ENCODE data around the gene SORCS2. TPM values are rescaled to one million over a fixed set of nuclear protein-coding genes. Genes with fewer than 3 reads are reported as not detected.
"Not testable (repeated sequence)": the region's sequence is repeated elsewhere in the genome, so short reads cannot be mapped to it uniquely, and the experiment has no call there.

Gene SORCS2
- polyA plus RNA-seq, 4 donors = 5.8 to 64.8 (median 8.9) TPM

DNA sequence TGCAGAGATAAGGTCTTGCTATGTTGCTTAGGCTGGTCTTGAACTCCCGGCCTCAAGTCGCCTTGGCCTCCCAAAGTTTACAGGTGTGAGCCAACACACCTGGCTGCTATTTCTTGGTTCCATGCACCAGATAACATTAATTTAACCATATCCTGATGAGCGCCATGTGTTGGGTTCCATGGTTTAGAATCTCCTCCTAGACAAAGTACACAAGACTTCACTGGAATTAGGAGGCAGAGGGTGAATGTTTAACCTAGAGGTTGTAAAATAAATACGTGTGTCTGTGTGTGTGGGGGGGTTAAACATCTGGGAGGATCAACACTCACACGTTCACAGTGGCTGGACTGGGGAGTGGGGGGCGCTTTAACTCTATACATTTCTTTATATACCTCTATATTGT, 32.4 kb upstream of the SORCS2 start:
- DNase-seq (ENCODE audit: low read depth in 4 of 4, low spot score in 3 of 4) = no peak

DNA sequence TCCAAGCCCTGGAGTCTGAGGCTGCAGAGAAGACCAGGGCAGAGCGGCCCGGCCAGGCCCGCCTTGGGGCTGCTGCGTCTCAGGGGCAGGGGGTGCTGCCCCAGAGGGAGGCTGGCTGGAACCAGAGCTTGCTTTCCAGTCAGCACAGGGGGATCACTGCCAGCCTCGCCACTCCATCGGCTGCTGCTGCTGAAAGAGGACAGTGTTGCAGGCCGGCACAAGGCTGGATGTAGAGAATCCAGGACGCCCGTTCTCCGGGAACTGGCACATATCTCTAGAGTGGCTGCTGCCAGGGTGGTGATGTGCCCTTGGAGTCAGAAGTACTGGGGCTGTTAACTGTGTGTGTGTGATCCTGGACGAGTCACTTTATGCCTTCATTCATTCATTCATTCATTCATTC, 31.9 kb upstream of the SORCS2 start:
- no peak for DNase-seq (ENCODE audit: low read depth in 4 of 4, low spot score in 3 of 4)

DNA sequence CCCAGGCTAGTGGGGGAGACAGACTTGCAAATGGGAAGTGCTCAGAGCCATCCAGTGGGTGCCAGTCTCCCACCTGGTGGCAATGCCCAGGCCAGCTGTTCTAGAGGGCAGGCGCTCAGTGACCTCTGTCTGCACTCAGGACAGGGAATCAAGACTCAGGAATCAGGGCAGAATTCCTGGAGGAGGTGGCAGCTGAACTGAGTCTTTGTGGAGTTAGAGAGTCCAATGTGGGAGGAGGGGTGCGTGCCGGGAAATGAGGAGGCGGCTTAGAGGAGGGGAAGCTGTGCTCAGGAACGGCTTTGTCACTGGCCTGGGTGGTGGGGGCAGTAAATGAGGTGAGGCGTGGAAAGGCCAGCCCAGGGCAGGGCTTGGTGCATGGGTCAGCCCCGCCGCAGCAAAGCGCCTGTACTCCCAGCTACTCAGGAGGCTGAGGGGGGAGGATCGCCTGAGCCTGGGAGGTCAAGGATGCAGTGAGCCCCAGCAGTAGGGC, 31.3 kb upstream of the SORCS2 start:
- no peak for DNase-seq (ENCODE audit: low read depth in 4 of 4, low spot score in 3 of 4)

DNA sequence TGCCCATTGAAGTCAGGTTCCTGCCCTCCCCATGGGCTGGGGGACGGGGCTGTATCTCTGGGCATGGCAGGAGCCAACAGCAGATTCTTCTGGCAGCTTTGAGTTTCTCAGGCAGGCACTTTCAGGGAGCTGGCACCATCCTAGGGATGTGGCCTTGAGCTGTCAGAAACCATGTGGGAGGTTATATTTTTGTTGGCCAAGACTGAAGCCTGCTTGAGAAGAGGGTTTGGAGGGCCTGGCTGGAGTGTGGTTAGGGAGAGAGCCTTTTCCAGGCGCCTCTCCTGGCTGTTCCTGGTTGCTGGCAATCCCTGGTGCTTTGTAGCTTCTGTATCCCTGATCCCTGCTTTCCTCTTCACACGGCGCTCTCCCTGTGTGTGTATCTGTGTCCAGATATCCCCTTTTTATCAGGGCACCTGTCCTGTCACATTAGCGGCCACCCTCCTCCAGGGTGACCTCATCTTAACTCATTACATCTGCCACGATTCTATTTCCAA, 30.6 kb upstream of the SORCS2 start:
- no peak for DNase-seq (ENCODE audit: low read depth in 4 of 4, low spot score in 3 of 4)

DNA sequence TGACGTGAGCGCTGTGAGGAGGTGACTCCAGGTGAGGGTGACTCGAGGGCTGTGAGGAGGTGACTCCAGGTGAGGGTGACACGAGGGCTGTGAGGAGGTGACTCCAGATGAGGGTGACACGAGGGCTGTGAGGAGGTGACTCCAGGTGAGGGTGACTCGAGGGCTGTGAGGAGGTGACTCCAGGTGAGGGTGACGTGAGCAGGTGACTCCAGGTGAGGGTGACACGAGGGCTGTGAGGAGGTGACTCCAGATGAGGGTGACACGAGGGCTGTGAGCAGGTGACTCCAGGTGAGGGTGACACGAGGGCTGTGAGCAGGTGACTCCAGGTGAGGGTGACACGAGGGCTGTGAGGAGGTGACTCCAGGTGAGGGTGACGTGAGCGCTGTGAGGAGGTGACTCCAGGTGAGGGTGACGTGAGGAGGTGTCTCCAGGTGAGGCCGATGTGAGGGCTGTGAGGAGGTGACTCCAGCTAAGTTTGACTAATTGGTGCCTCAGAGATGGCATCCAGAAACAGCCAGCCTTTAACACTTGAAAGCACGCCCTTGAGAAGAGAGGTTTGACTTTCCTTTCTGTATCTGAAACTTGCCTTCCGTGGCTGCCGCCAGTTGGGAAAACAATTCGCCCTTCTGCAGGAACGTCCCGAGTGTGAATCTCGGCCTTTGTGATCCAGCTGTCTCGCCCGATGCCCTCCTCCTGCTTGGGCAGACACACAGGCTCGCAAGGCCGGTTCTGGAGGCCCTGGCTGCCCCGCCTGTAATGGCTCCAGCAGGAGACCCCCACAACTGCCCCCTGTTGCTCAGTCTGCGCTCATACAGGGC, 27.1 kb upstream of the SORCS2 start:
- not testable (repeated sequence) for DNase-seq (ENCODE audit: low read depth in 4 of 4, low spot score in 3 of 4)

DNA sequence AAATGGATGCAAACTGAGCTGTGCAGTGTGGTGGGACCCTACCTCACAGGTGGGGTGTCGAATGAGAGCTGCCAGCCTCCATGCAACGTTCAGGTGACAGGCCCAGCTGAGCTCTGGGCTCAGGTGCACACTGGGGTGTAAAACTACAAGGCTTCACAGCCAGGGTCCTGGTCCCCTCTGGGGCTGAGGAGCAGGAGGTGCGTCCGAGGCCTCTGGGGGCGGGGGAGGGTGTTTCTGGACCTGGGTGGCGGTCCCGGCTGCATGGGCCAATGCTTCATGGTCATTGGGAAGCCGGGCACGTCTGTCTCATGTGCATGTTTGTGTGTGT, 26.5 kb upstream of the SORCS2 start:
- DNase-seq (ENCODE audit: low read depth in 4 of 4, low spot score in 3 of 4) = no peak

DNA sequence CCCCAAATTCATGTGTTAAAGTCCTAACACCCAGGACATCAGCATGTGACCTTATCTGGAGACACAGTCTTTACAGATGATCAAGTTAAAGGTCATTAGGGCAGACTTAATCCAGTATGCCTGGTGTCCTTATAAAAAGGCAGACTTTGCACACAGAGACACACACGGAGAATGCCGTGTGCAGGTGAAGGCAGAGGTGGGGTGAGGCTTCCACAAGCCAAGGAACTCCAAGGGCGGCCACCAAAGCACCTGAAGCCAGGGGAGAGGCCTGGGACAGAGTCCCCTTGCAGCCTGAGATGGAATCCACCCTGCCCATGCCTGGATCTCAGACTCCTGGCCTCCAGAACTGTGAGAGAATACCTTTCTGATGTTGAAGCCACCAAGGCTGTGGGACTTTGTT, 26.1 kb upstream of the SORCS2 start:
- DNase-seq (ENCODE audit: low read depth in 4 of 4, low spot score in 3 of 4) = no peak

DNA sequence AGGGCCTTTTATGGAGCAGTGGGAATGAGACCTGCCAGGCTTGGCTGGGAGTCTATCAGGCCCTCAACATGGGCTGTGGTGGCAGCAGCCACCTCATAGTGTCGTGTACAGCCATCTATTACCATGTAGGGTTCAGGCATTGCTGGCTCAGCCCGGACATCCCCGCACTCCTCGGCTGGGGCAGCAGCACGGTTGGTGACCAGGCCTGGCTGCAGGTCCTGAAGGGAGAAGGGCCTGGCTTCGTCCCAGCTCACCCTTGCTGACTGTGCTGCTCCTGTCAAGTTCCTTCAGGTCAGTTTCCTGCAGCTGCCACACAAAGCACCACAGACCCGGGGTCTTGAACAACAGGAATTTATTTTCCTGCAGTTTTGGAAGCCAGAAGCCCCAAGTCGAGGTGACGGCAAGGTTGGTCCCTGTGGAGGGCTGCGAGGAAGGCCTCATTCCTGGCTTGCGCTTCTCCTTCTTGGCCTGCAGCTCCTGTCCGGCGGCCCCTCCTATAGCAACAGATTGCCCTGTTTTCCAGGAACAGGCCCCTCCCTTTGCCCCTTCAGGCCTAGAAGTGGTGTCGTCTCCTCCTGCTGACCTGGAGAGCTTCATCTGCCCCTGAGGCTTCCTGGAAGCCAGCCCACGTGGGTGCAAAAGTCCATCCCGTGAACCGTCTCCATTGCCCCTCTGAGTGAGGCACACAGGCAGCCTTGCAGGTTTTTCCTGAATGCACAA, 25.2 kb upstream of the SORCS2 start:
- DNase-seq (ENCODE audit: low read depth in 4 of 4, low spot score in 3 of 4) = no peak

DNA sequence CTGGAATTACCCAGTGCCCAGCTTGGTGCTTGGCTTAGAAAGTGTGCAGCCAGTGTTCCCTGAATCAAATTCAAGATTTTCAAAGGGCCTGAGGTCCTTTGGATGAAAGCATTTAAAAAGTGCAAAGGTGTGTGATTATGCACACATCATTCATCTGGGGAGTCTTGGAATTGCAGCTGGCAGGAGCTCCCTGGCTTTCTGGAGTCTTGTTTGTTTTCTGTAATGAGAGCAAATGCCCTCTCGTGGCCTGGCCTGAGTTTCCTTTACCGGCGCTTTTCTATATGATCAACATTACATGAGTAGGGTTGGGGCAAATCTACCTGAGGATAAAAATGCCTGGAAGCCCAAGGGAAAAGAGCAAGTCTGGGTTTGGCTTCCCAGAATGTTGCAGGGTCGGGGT, 24.6 kb upstream of the SORCS2 start:
- no peak for DNase-seq (ENCODE audit: low read depth in 4 of 4, low spot score in 3 of 4)

DNA sequence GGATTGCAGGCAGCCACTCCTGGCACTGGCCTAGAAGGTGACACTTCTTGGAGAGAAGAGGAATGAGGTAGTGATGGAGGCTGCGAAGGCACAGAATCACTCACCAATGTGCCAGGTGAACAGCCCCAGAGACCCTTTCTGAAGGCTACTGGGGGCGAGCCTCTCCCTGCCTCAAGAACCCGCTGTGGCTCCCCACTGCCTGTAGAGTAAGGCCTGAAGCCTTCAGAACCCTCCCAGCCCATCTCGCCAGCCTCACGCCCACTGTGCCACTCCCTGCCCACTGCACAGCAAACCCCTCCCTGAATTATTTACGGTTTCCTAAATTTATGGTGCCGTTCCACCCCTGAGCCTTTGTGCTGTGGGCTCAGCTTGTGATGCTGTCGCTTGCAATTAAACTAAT, 24.2 kb upstream of the SORCS2 start:
- no peak for DNase-seq (ENCODE audit: low read depth in 4 of 4, low spot score in 3 of 4)

DNA sequence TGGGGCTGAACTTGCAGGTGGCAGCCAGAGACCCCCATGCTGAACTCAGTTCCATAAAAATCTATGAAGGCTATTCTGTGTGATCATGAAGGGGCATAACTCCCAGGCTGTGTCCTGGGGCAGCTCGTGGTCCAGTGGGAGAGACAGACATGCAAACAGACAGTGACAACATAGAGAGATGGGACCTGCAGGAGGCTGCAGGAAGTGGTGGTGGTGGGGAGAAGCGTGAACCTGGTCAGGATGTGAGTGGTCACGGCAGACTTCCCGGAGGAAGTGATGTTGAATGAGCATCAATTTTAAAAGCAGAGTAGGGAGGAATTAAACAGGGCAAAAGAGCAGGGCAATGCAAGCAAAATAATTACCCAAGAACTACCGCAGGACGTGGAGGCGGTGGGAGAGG, 23.2 kb upstream of the SORCS2 start:
- DNase-seq (ENCODE audit: low read depth in 4 of 4, low spot score in 3 of 4) = no peak

DNA sequence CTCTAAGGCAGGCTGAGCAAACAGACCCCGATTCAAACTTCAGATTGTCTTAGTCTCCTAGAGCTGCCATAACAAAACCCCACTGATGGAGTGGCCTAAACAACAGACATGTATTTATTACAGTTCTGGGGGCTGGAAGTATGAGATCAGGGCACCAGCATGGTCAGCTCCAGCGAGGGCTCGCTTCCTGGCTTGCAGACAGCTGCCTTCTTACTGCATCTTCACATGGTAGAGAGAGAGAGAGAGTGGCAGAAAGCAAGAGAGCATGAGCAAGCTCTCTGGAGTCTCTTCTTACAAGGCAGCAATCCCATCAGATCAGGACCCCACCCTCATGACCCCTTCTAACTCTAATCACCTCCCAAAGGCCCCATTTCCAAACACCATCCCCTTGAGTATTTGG, 22.3 kb upstream of the SORCS2 start:
- DNase-seq (ENCODE audit: low read depth in 4 of 4, low spot score in 3 of 4) = no peak

DNA sequence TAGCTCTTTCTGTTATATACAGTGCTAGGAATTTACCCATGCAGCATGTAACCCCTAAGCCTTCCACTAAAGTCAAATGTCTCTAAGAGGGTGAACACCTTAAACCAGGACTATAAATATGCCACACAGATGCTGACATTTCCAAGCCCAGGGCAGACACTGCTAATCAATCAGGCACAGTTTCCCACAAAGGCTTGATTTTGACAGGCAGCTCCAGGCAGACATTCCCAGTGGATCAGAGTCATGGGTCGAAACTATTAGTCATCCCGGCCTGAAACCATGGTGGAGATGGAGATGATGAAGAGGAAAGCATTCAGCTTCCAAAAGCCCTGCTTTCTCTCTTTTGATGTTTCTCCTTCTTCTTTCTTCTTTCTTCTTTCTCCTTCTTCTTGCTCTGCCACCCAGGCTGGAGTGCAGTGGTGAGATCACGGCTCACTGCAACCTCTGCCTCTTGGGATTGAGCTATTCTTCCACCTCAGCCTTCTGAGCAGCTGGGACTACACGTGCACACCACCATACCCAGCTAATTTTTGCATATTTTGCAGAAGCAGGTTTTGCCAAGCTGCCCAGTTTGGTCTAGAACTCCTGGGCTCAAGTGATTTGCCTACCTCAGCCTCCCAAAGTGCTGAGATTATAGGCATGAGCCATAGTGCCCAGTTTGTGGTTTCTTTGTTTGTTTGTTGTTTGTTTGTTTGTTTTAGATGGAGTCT, 21.0 kb upstream of the SORCS2 start:
- no peak for DNase-seq (ENCODE audit: low read depth in 4 of 4, low spot score in 3 of 4)

DNA sequence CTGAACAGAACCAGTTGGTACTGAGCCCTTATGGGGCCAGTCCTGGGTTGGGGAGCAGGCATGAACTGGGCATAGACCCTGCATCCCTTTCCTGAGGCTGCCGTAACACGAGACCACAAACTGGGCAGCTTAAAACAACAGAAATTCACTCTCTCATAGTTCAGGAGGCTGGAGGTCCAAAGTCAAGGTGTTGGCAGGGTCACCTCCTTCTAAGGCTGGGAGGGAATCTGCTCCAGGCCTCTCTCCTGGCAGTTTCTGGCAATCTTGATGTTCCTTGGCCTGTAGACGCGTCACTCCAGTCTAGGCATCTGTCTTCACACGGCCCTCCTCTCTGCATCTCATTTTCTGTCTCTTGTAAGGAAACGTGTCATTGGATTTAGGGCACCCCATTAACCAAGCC, 19.8 kb upstream of the SORCS2 start:
- no peak for DNase-seq (ENCODE audit: low read depth in 4 of 4, low spot score in 3 of 4)

DNA sequence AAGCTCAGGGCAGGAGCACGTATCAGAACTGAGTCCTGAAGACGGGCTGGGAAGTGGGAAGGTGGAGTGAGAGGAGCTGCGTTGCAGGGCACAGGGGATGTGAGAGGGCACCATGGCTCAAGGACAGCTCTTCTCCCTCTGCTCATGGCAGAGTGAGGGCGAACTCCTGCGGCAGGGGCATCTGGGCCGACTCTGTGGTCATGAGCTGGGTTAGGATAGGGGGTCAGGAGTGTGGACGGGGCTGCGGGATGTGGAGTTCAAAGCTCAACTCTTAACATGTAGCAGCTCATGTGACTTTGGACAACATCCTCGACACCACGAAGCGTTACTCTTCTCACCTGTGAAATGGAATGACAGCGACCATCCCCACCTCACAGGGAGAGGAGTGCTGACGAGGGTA, 19.4 kb upstream of the SORCS2 start:
- no peak for DNase-seq (ENCODE audit: low read depth in 4 of 4, low spot score in 3 of 4)

DNA sequence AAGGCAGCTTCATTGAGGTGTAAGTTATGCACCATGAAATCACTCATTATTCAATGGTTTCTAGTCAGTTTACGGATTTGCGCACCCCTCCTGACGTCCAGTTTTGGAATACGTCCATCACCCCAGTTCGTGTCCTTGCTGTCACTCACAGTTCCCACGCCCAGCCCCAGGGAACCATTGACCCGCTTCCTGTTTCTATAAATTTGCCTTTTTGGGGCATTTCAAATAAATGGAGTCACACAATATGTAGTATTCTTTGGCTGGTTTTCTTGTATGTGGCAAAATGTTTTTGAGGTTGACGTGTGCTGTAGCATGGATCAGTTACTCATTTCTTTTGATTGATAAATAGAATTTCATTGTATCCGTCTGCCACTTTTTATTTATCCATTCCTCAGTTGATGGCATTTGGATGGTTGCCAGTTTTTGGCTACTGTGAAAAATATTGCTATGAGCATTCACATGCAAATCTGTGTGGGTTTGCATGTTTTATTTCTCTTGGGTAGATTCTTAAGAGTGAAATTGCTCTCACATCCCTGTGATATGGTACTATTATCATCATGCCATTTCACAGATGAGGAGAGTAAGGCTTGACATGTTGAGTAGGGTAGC, 18.4 kb upstream of the SORCS2 start:
- no peak for DNase-seq (ENCODE audit: low read depth in 4 of 4, low spot score in 3 of 4)

DNA sequence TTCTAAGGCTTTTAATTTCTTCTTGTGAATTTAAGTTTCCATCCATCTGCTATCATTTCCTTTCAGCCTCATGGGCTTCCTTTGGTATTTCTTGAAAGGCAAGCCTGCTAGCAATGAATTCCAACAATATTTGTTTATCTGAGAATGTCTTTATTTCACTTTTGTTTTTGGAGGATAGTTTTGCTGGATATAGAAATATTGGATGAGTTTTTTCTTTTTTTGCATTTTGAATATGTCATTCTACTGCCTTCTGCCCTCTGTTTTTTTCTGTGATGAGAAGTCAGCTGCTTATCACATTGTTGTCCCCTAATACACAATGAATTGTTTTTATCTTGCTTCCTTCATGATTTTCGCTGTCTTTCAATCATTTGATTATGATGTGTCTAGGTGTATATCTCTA, 13.2 kb upstream of the SORCS2 start:
- DNase-seq (ENCODE audit: low read depth in 4 of 4, low spot score in 3 of 4) = no peak

DNA sequence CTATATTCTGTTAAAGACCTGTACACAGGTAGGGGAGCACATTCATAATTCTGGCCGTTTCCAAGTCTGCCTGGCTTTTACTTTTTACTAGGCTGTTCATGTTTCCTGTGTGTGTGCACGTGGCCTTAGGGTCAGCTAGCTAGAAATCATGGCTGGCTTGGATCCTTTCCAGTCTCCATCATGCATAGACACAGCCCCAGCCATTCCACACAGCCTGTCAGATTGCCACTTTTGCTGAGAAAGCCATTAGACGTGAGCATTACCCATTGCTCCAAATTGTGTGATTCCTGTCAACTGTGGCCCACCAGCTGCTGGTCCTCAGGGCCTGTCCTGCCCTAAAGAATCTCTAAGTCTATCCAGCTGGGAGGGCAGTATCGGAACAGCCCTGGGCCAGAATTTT, 11.4 kb upstream of the SORCS2 start:
- no peak for DNase-seq (ENCODE audit: low read depth in 4 of 4, low spot score in 3 of 4)

DNA sequence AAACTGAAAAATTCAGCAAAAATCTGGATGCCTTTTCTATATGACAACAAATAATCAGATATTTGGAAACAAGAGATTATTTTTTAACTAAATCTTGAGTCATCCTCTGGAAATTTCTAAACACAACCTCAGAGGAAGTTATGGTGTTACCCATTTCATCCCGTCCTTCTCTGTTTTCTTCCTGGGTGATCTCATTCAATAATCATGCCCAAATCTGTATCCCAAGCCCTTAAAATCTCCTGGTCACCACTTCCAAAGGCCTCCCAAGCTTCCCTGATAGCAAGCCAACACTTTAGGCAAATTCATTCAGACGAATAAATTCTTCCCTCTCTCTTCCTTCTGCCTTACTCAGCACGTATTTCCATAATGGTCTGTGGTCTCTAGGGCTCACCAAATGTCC, 9.7 kb upstream of the SORCS2 start:
- no peak for DNase-seq (ENCODE audit: low read depth in 4 of 4, low spot score in 3 of 4)

DNA sequence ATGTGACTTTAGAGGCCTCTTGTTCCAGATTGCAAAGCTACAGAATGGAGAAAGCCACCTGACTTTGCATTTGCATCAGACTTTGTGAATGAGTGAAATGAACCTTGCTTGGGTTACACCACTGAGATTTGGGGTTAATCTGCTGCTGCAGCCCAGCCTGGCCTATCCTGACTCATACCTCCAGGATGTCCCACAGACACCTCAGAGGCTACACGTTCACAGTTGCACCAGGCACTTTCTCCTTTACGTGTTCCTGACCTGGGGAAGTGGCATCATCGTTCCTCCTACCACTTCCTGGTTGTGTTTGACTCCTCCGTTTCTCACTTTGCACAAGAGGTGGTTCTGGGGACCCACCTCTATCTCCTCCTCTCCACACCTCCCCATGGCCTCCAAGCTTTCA, 9.2 kb upstream of the SORCS2 start:
- DNase-seq (ENCODE audit: low read depth in 4 of 4, low spot score in 3 of 4) = no peak

DNA sequence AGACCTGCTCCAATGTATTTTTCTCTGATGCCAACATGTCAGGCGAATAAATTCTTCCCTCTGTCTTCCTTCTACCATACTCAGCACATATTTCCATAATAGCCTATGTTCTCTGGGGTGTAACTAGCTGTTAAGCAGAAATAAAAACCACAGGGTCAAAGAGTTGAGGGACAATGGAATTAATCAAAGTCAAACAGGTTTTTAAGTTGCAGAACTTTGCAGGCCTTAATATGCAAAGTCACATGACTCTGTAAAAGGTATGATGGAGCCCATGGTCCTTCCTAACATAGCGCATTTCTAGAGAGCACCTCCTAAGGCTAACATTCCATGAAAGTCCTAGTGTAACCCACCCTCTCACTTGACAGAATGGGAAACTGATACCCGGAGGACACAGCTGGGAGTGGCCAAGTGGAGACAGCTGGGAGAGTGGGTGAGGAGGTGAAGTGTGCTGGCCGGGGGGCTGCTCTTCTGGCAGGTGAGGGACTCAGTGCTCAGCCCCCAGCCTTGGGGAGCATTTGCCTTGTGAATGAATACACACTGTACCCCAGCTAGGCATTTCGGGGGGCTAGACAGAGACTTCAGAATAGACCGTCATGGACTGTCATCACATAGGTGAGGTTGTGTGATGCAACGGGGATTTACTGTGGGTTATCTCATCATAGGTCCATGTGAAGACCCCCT, 8.4 kb upstream of the SORCS2 start:
- no peak for DNase-seq (ENCODE audit: low read depth in 4 of 4, low spot score in 3 of 4)
